ENCODE results near the gene VCAN.

GRCh38 chr5:83517072-83517687, 45.6 kb downstream of the VCAN start:
- TF ChIP-seq SIN3A (IDR thresholded peaks at IDR 0.05; ENCODE audit: borderline replicate concordance, insufficient read depth, low read depth, low read length) (no peak), CTCF (IDR thresholded peaks at IDR 0.05) (no peak), REST (IDR thresholded peaks at IDR 0.05; ENCODE audit: insufficient read depth in 1 of 2, low read depth in 2 of 2, low read length in 1 of 2) (no peak), TCF7L2 (IDR thresholded peaks at IDR 0.05; ENCODE audit: low read depth, low read length) (no peak)
